Lower leg skin (tissue), 4 donors: ENCODE data around the gene MCOLN1. TPM values are rescaled to one million over a fixed set of nuclear protein-coding genes. Genes with fewer than 3 reads are reported as not detected.

ENCODE experiments used
- DNase-seq, 2 donors: peaks; one replicate each; pipeline ENCODE4 v3.0.0-alpha.2; 2019; ENCODE audit warnings: low spot score in 2 of 2
- H3K4me3 ChIP-seq: fragments of 200-600 bp; sonication (generic); 2 replicates; pipeline ENCODE4 v1.5.1; 2017; ENCODE audit warnings: mild to moderate bottlenecking, low read depth; ENCODE audit not compliant: poor library complexity, severe bottlenecking
- POLR2A ChIP-seq, 2 donors: fragments of 450-650 bp; IDR thresholded peaks; one replicate each; pipeline ENCODE4 v1.6.1; 2016 to 2017; ENCODE audit warnings: antibody characterized with exemption in 2 of 2, mild to moderate bottlenecking in 1 of 2, moderate library complexity in 1 of 2
- WGBS, 2 donors: methylation state at CpG; one replicate each; pipeline ENCODE4 v1.1.5; 2018; 5-methylcytosine and 5-hydroxymethylcytosine counted together
- intact Hi-C: fragments of 100-400 bp; cut with DNase I; formaldehyde crosslinking; loops from one replicate; pipeline ENCODE4 v1.15.0; 2023; ENCODE audit warnings: low total_unique reads
- total RNA-seq, 4 donors: library from RNA; depleted of rRNA; stranded (reverse); fragments of >200 nt; gene quantifications; one replicate each; pipeline ENCODE4 v1.1.0, GENCODE V29; 2016
- TF ChIP-seq, protein P1 (sequence below), 3 donors: fragments of 450-650 bp; IDR thresholded peaks; one replicate each; pipeline ENCODE4 v1.5.1; 2016; ENCODE audit warnings: antibody characterized with exemption in 3 of 3, mild to moderate bottlenecking in 3 of 3, moderate library complexity in 2 of 3

MCOLN1 gene
- total RNA-seq, 4 donors from 2014 or later = 15.2 to 37.7 (median 28.6) TPM

DNA sequence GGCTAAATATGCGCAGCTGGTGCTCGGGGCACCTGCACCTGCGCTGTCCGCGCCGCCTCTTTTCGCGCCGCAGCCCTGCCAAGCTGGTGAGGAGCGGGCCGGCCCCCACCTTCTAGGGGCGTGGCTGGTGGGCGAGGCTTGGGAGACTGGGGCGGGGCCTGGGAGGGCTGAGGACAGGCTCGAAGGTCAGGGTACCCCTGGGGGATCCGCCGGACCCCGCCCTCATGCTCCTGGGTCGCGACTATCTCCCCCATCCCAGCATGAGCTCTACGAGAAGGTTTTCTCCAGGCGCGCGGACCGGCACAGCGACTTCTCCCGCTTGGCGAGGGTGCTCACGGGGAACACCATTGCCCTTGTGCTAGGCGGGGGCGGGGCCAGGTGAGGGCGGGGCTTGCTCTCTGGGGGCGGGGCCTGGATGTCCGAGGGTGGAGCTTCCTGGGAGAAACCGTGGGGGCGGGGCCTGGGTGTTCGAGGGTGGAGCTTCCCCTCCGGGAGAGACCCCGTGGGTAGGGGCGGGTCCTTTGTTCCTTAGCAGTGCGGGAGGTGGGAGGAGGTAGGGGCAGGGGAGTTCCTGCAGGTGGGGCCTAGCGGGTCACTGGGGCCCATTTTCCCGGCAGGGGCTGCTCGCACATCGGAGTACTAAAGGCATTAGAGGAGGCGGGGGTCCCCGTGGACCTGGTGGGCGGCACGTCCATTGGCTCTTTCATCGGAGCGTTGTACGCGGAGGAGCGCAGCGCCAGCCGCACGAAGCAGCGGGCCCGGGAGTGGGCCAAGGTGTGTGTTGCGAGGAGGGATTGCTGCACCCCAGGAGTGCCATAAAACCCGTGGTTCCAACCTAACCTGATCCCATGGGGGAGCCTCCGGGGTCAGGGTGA lies 32.8 kb downstream of the MCOLN1 start:
- DNase-seq = no peak
- intact Hi-C loops = no loop called here
- H3K4me3 ChIP-seq = no peak overlapping the region
- TF ChIP-seq POLR2A (IDR thresholded peaks at IDR 0.05) = no peak
- WGBS, 2 donors = 75 to 83% methylated on average over 39 to 43 of the region's 62 CpGs

DNA sequence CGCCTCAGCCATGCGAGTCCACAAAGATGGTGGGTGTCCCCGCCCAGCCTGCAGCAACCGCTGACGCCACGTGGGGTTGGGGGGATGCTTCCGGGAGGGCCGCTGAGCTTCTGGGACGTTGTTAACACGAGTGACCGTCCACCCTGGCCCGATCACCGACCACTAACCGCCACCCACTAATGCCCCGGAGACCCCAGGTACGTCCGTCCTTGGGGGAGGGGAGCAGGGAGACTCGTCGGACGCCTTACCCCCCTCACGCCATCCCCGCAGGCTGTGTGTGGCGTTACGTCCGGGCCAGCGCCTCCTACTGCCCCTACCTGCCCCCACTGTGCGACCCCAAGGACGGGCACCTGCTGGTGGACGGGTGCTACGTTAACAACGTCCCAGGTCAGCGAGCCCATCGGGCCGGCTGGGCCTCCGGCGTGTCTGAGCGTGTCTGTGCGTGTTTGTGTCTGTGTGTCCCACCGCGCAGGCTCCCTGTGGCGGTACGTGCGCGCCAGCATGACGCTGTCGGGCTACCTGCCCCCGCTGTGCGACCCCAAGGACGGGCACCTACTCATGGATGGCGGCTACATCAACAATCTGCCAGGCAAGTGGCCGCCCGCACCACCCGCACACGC lies 34.4 kb downstream of the MCOLN1 start:
- no peak for DNase-seq
- intact Hi-C loops = no loop called here
- TF ChIP-seq, protein P1, sequence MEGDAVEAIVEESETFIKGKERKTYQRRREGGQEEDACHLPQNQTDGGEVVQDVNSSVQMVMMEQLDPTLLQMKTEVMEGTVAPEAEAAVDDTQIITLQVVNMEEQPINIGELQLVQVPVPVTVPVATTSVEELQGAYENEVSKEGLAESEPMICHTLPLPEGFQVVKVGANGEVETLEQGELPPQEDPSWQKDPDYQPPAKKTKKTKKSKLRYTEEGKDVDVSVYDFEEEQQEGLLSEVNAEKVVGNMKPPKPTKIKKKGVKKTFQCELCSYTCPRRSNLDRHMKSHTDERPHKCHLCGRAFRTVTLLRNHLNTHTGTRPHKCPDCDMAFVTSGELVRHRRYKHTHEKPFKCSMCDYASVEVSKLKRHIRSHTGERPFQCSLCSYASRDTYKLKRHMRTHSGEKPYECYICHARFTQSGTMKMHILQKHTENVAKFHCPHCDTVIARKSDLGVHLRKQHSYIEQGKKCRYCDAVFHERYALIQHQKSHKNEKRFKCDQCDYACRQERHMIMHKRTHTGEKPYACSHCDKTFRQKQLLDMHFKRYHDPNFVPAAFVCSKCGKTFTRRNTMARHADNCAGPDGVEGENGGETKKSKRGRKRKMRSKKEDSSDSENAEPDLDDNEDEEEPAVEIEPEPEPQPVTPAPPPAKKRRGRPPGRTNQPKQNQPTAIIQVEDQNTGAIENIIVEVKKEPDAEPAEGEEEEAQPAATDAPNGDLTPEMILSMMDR (IDR thresholded peaks at IDR 0.05) = no peak
- no peak for TF ChIP-seq POLR2A (IDR thresholded peaks at IDR 0.05)
- no peak overlapping the region for H3K4me3 ChIP-seq
- WGBS, 2 donors = 95 to 96% methylated on average over 46 to 54 of the region's 54 CpGs

DNA sequence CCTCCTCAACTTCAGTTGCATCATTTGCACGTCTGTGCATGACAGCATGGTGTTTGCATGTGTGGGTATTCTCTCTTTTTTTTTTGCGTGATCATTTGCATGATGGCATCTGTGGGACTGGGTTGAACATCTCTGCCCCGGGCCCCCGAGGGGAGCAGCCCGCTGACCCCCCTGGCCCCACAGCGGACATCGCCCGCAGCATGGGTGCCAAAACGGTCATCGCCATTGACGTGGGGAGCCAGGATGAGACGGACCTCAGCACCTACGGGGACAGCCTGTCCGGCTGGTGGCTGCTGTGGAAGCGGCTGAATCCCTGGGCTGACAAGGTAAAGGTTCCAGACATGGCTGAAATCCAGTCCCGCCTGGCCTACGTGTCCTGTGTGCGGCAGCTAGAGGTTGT lies 36.2 kb downstream of the MCOLN1 start:
- intact Hi-C loops = no loop called here
- 95% methylated on average over 15 to 18 of the region's 18 CpGs for WGBS, 2 donors
- no peak overlapping the region for H3K4me3 ChIP-seq
- TF ChIP-seq, protein P1 (IDR thresholded peaks at IDR 0.05) = no peak
- TF ChIP-seq POLR2A (IDR thresholded peaks at IDR 0.05) = no peak
- no peak for DNase-seq

DNA sequence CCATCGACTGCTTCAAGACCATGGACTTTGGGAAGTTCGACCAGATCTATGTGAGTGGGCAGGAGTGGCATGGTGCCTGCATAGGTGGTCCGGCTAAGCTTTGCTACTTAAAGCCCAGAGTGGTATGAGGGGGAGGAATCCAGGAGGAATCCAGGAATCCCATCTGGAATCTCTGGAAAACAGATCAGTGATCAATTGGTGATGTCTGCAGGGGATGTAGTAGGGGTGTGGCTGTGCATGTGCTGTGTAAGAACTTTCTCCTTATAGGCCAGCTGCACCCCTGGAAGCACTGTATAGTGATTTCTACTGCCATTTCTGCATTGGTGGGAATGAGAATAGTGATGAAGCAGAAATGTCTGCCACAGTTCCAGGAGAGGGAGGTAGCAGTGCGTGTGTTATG lies 36.7 kb downstream of the MCOLN1 start:
- 55 to 75% methylated on average over 3 to 4 of the region's 4 CpGs for WGBS, 2 donors
- H3K4me3 ChIP-seq = no peak overlapping the region
- TF ChIP-seq POLR2A (IDR thresholded peaks at IDR 0.05) = no peak
- TF ChIP-seq, protein P1 (IDR thresholded peaks at IDR 0.05) = no peak
- DNase-seq = no peak
- intact Hi-C loops = no loop called here

DNA sequence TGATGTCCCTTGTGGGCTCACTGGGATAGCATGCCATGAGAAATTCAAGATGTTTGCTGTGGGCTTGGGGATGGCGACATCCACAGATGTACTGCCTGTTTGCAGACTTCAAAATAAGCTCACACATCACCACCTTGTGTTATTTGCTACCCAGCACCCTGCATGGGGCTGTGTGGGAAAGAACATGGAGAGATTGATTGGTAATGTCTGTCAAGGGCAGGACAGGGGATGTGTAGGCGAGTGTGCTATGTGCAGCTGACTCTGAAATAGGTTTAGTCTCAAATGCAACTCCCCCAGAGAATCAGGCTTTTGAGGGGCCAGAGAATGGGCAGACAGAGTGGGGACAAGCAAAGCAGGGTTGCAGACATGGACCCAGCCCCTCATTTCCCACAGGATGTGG lies 37.8 kb downstream of the MCOLN1 start:
- TF ChIP-seq, protein P1 (IDR thresholded peaks at IDR 0.05) = no peak
- TF ChIP-seq POLR2A (IDR thresholded peaks at IDR 0.05) = no peak
- intact Hi-C loops = no loop called here
- no peak overlapping the region for H3K4me3 ChIP-seq
- DNase-seq = no peak
- WGBS, 2 donors = 90 to 97% methylated on average over 2 of the region's 2 CpGs

DNA sequence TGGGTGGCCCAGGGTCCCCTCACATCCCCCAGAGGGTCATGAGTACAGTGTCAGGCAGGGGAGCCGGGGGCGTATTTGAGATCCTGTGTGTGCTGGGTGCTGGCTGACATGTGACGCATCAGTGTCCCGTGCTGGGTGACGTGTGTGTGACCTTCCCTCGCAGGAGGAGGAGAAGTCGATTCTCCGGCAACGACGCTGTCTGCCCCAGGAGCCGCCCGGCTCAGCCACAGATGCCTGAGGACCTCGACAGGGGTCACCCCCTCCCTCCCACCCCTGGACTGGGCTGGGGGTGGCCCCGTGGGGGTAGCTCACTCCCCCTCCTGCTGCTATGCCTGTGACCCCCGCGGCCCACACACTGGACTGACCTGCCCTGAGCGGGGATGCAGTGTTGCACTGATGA lies 38.9 kb downstream of the MCOLN1 start:
- 85 to 88% methylated on average over 14 to 17 of the region's 17 CpGs for WGBS, 2 donors

More for the DNA sequence above, 38.9 kb downstream of the MCOLN1 start:
- H3K4me3 ChIP-seq = no peak overlapping the region
- DNase-seq = no peak
- TF ChIP-seq, protein P1 (IDR thresholded peaks at IDR 0.05) = no peak
- no peak for TF ChIP-seq POLR2A (IDR thresholded peaks at IDR 0.05)
- intact Hi-C loops = no loop called here
